Activated T-helper 1 cell treated with Interleukin-2 at 50 U/mL for 16 hours (primary cell): ENCODE measurements around the gene PLCL2.

Experiments
- DNase-seq: peaks from one replicate; pipeline ENCODE4 v3.0.0-alpha.2; 2020; ENCODE audit warnings: low read depth

The PLCL2 gene

GRCh38 chr3:16896094-16896627 is 11.4 kb downstream of the PLCL2 start:
- no peak for DNase-seq

- no peak for DNase-seq
Observed at GRCh38 chr3:16896820-16897219, 12.1 kb downstream of the PLCL2 start.

DNA sequence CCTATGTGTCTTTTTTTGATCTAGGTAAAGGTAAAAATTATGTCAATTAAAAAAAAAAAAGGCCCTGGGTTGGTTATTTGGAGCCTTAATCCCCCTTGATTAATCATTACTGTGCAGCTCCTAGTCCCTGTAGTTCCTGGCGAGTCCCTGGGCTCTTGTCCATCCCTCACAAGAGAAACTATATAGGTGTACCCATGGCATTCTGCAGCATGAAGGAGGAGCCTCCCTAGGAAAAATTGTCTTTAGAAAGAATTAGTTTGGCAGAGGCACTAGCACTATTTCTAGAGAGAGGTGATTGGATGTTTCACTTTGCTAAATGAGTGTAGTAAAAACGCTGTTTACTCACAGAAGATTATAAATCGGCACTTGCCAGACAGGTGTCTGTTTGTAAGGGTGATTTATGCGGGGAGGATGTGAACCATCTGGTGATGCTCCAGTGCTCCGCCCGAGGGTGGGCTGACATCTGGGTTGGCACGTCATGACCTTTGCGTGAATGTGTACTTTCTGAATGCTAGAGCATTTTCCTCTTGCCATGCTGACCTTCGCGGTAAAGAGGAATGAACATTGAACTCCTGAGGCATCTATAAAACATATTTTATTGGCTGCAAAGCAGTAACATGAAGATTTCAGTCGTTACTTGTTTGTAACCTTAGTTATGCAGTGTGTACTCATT is 12.6 kb downstream of the PLCL2 start:
- DNase-seq, result no peak

GRCh38 chr3:16898595-16899395 is 14.0 kb downstream of the PLCL2 start:
- no peak for DNase-seq

GRCh38 chr3:16899919-16900318 is 15.2 kb downstream of the PLCL2 start:
- DNase-seq, result no peak

DNA sequence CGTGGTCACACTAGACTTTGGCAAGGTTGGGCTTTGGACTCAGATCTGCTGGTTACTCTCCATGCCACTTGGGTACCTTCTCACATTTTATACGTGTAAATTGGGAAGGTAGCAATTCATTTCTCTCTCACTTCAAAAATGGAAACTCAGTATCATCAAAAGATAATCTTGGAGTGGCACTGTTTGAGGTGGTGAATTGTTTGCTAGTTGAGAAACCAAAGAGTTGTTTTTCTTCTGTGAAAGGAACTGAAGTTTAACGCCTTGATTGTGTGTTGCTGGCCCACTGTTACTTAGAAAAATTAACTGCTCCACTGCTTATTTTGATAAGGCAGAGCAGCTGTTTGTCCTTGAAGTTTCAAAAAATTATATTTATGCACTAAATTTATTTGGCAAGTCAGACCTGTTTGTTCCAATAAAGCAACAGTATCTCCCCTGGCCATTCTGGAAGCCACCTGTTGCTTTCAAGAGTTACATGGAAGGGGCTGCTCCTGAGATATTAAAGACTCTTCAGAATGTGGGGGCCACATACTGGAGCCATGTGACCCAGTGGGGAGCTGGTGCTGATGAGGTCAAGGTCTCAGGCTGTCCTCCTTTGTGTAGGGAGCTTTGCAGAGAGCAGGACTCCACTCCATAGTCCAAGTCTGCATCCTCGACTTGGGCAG is 16.2 kb downstream of the PLCL2 start:
- no peak for DNase-seq

DNA sequence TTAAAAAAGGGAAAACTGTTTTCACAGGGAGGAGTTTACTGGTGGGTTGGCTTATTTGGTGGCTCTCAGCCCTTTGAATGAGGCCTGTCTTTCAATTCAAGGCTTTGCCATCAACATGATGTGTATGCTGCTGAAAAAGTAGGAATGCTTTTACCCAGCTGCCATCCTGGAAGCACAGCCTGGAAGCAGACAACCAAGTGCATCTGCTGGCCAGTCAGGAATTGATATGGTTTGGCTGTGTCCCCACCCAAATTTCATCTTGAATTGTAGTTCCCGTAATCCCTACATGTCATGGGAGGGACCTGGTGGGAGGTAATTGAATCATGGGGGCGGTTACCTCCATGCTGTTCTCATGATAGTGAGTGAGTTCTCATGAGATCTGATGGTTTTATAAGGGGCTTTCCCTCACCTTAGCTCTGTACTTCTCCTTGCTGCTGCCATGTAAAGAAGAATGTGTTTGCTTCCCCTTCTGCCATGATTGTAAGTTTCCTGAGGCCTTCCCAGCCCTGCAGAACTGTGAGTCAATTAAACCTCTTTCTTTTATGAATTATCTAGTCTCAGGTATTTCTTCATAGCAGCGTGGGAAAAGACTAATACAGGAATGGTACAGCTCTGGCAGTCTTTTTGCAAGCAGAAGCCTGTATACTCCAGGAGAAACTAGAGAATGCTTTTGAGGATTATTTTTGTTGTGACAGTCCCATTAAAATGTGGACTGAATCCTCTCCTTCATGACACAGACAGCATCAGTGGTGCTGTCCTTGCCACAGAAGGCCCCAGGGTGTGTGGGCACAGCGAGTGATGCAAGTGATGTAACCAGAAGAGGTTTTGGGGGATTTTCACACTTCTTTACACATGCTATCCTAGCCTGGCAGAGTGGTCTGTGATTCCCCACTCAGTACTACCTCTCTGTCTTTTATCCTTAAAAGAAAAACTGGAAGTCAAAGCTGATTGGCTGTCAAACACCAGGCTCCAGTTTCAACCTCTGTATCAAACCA is 20.0 kb downstream of the PLCL2 start:
- DNase-seq, result no peak

GRCh38 chr3:16905704-16906103 is 20.9 kb downstream of the PLCL2 start:
- no peak for DNase-seq

DNA sequence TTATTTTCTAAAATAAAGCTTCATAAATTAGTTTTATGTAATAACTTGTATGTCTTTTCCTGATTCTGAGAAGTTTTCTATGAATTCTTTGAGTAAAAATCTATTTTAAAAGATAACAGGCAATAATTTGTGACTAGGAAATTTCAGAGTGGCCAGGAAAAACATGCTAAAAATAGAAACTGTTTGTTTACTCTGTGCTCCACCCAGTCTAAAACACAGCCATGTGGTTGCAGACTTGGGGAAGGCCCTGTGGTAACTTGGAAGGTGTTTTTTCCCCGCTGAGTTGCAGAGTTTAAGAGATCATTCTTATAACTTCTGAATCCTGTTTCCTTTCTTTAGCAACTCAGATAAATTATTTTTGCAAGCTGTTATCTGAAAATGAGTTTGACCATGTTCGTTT is 21.9 kb downstream of the PLCL2 start:
- DNase-seq, result no peak

DNA sequence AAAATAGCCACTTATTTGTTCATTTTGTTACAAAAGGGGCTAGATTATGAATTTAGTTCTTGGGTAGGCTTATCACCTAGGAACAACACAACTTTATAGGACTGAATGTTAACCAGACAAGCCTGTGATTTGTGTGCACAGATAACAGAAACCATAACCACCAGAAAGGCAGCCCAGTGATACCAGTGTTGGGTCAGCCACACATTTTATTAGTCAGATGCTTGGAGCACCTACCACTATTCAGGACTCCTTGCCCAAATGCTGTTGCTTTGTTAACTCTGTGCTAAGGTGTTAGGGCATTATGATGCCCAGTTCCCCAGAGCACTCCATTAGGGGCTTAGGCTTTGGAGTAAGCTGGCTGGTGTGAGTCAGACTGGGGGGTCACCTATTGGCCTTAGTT is 22.5 kb downstream of the PLCL2 start:
- no peak for DNase-seq

DNA sequence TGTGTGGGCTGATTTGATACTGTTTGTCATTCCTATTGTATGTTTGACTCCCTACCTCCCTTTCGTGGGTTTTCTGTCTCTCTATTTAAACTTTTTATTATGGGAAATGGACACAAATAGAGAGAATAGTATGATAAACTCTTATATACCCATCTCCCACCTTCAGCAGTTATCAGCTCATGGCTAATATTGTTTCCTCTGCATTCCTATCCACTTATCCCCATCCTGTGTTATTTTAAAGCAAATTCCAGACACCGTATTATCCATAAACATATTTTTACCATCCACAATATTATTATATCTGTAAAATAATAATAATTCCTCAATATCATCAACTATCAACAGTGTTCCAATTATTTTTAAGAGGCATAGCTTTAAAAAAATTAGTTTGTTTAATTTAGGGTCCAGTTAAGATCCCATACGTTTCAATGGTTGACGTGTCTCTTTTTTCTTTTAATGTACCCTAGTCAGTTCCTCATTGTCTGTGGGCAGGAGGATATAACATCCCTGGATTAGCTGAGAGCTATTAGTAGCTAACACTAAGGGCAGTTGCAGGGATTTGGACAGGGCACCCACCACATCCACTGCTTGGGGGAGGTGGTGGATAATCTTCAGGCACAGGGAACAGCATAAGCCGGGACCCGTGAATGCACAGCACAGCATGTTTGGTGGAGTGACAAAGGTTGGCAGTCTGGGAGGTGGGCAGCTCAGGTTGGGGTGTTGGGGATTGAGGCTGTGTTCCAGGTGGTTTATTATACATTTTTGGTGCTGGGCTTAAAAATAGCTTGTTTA is 23.5 kb downstream of the PLCL2 start:
- DNase-seq, result no peak

GRCh38 chr3:16908896-16909295 is 24.1 kb downstream of the PLCL2 start:
- DNase-seq, result no peak

DNA sequence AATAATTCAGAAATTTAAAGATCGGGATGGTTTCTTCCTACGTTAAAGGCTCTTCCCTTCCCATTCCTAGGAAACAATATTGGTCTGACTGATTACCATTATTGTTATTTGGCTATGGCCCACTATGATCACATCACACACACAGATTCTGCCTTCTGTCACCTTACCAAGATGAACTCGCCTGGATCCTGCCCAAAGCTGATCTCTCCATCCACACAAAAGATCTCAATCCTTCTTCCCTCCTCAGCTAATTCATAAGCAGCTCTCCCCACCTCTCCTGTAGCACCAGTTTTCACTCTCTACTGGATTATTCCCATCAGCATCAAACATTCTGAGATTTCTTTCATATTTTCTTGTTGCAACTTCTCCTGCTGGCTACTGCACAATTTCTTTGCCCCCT is 25.0 kb downstream of the PLCL2 start:
- no peak for DNase-seq

DNA sequence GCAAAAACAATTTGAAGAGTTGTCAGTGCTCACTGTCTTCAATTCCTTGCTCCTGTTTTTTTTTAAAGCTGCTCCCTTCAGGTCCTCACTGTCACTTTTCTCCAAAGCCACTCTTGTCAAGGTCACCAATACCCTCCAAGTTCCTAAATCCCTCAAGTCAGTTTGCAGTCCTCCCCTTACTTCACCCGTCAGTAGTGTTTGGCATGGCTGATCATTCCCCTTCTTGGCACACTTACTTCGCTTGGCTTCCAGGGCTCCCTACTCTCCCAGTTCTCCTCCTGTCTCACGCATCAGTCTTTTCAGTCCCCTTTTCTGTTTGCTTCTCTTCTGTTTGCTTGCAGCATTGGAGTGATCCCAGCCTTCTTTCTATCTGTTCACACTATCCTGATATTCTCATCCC is 25.5 kb downstream of the PLCL2 start:
- DNase-seq, result no peak

DNA sequence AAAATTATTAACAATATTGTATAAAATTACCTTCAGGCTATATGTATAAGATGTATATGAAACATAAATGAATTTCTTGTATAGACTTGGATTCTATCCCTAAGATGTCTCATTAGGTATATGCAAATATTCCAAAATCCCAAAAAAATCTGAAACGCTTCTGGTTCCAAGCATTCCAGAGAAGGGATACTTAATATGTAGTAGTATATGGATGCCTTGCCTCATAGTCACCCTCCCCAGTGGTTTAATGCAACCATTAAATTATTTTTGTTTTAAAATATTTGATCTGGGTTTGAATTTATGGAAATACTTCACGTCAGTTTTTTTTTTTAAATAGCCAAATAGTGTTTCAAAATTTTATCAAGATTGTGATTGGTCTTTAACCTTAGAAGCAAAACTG is 27.2 kb downstream of the PLCL2 start:
- DNase-seq, result no peak

DNA sequence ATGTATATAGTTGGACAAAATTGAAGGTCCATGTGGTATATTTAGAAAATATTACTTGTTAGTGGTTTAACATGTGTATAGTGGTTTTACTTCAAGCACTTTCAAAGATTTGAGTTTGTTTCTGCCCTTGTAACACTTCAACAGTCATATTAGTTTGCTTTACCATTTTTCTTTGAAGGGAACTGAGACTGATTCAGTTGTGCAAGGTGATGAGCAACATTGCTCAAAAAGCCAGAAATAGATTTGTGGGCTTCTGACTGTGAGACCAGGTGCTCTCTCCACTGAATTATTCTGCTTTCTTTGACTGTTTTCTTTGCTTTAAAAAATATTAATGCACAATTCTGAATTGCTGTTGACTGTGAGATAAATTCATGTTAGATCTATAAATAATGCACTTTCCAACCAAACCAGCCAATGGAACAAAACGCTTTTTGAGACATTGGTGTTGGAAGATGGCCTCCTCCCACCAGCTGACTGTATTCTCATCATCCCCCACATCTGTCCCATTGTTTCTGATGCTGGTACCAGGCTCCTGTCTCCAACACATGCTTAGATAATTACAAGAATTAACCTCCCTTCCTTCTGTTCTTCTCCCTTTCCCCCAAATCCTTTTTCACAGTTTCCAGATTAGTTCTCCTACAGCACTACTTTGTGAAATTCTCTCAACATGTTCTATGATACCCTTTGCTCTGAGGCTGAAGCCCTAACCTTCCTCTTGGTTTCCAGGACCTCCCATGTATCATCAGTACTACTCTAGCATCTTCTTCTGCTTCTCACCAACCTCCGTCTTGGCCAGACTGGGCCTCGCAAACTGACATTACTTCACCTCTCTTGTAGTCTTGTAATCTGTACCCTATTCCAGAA is 27.9 kb downstream of the PLCL2 start:
- no peak for DNase-seq

DNA sequence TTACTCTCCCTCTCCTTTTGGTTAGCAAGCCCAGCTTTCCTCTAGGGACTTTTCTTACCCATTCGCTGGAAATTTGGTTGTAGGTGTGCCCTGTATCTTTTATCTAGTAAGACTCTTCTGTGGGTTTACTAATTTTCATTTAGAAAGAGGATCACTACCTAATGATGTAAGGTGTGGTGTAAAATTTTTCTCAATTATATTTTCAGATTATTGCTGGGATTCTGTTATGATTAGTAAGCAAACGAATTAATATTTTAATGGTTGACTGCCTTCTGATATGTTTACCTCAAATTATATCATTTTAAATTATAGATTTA is 28.5 kb downstream of the PLCL2 start:
- no peak for DNase-seq

- DNase-seq, result no peak
Observed at GRCh38 chr3:16916840-16917239, 32.1 kb downstream of the PLCL2 start.

DNA sequence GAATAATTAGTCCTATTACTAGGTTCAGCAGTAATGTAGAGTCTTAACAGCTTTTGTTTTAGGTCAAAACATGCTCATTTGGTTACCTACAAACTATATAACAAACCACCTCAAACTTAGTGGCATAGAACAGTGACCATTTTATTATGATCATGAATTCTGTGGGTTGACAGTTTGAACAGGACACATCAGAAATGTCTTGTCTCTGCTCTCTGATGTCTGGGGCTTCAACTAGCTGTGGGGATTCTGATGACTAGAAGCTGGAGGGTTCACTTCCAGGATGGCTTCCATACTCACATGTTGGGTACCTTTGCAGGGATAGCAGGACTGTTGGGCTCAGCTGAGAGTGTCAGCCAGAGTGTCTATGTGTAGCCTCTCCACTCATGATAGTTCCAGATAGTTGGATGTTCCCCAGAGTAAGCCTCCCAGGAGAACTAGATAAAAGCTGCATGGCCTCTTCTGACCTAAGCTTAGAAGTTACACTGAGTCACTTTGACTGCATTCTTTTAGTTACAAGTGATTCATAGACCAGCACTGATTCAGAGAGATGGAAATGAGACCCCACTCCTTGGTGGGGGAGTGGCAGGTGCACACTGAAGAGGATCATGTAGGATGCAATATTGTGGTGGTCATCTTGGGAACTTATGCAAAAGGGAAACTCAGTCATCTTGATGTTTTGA is 32.6 kb downstream of the PLCL2 start:
- DNase-seq, result no peak
